ENCODE measurements around the gene KAT5. TPM values are rescaled to one million over a fixed set of nuclear protein-coding genes. Genes with fewer than 3 reads are reported as not detected.

KAT5 gene
- total and polyA plus RNA-seq, 7 donors = 34.5 to 67.2 (median 42.9) TPM

- H3K36me3 ChIP-seq (ENCODE audit: insufficient read depth in 1 of 2, low read depth in 1 of 2) = no peaks in the 10 kb centered on the region
- H3K27ac ChIP-seq = no peak overlapping the region
- H3K27me3 ChIP-seq (ENCODE audit: insufficient read depth in 3 of 3, low read length in 2 of 3) = no peaks in the 10 kb centered on the region
- ATAC-seq (no peak), DNase-seq (no peak)
- intact Hi-C loops (cut with DNase I) = no loop called here
- TF ChIP-seq CTCF (IDR thresholded peaks at IDR 0.05) = no peak
- H3K9me3 ChIP-seq = no peaks in the 10 kb centered on the region
- 59 to 70% (median 69%) methylated on average over 11 of the region's 11 CpGs for WGBS, 3 donors
- no peak overlapping the region for H3K4me3 ChIP-seq
- no peaks in the 10 kb centered on the region for H3K4me1 ChIP-seq
Observed at GRCh38 chr11:65692367-65692766, 19.7 kb upstream of the KAT5 start.

- DNase-seq (no peak), ATAC-seq (peak in 2 of 4 donors; percentile 9 to 30)
- no peaks in the 10 kb centered on the region for H3K27me3 ChIP-seq (ENCODE audit: insufficient read depth in 3 of 3, low read length in 2 of 3)
- H3K9me3 ChIP-seq = no peaks in the 10 kb centered on the region
- no peak overlapping the region for H3K4me3 ChIP-seq
- 63 to 64% (median 63%) methylated on average over 12 of the region's 12 CpGs for WGBS, 3 donors
- no peaks in the 10 kb centered on the region for H3K4me1 ChIP-seq
- no peaks in the 10 kb centered on the region for H3K36me3 ChIP-seq (ENCODE audit: insufficient read depth in 1 of 2, low read depth in 1 of 2)
- TF ChIP-seq CTCF (IDR thresholded peaks at IDR 0.05) = no peak
- no peak overlapping the region for H3K27ac ChIP-seq
- intact Hi-C loops (cut with DNase I) = no loop called here
Observed at GRCh38 chr11:65695459-65696241, 16.4 kb upstream of the KAT5 start.

DNA sequence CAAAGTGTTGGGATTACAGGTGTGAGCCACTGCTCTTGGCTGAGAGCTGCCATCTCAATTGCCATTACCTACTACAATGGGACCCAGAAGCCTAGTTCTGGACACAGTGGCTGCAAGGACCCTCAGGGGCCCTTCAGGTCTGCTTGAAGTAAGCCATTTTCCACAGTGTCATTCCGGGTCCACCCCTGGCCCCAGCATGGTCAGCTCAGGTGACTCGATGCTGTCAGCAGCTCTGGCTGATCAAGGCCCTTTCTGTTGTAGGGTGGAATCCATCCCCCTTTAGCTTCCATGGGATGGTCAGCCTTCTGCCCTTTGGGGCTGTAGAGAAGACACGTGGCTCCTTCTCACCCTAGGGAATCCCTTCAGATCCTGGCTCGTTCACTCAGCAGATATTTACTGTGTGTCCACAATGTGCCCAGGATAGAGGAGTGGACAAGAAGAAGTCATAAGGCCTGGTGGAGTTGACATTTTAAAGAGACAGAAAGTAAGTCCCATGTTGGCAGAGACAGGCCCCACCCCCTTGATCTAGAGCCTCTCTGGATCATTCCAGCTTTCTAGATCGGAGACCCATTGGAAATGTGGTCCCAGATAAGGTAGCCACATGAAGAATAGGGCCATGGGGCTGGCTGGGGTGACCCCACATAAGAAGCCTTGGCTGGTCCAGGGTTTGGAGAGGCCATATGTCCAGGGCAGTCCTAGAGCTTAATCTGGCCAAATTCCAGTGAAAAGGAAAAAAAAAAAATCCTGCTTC, 15.1 kb upstream of the KAT5 start:
- ATAC-seq = no peak
- 71 to 78% (median 73%) methylated on average over 5 of the region's 5 CpGs for WGBS, 3 donors
- no peaks in the 10 kb centered on the region for H3K27me3 ChIP-seq (ENCODE audit: insufficient read depth in 3 of 3, low read length in 2 of 3)

GRCh38 chr11:65698205-65698604, 13.8 kb upstream of the KAT5 start:
- Histone ChIP-seq H3K27me3 (ENCODE audit: insufficient read depth in 3 of 3, low read length in 2 of 3) (no peaks in the 10 kb centered on the region), H3K36me3 (ENCODE audit: insufficient read depth in 1 of 2, low read depth in 1 of 2) (no peaks in the 10 kb centered on the region), H3K9me3 (no peaks in the 10 kb centered on the region), H3K4me1 (no peaks in the 10 kb centered on the region), H3K4me3 (no peak overlapping the region), H3K27ac (no peak overlapping the region)
- DNase-seq = no peak
- TF ChIP-seq CTCF (IDR thresholded peaks at IDR 0.05) = no peak
- ATAC-seq = no peak
- WGBS, 3 donors = 46 to 59% (median 55%) methylated on average over 8 of the region's 8 CpGs
- intact Hi-C loops (cut with DNase I) = no loop called here

More for the DNA sequence above, 15.1 kb upstream of the KAT5 start:
- Histone ChIP-seq H3K27ac (no peak overlapping the region), H3K9me3 (no peaks in the 10 kb centered on the region), H3K4me3 (no peak overlapping the region), H3K4me1 (no peaks in the 10 kb centered on the region), H3K36me3 (ENCODE audit: insufficient read depth in 1 of 2, low read depth in 1 of 2) (no peaks in the 10 kb centered on the region)
- intact Hi-C loops (cut with DNase I) = no loop called here
- no peak for TF ChIP-seq CTCF (IDR thresholded peaks at IDR 0.05)
- DNase-seq = no peak
